Urinary bladder (tissue), 2 donors: ENCODE data around the gene ZNF398. TPM values are rescaled to one million over a fixed set of nuclear protein-coding genes. Genes with fewer than 3 reads are reported as not detected.

ENCODE experiments used
- polyA plus RNA-seq: library from polyadenylated mRNA; stranded (reverse); fragments of 200-250 nt; gene quantifications from one replicate; pipeline ENCODE4 v1.2.3, GENCODE V29; 2013
- small RNA-seq: library from RNA; depleted of rRNA; stranded (forward); fragments of <200 nt; gene quantifications from one replicate; pipeline ENCODE3, GENCODE V24; 2014
- total RNA-seq: library from RNA; depleted of rRNA; stranded (reverse); fragments of >200 nt; gene quantifications from one replicate; pipeline ENCODE4 v1.2.3, GENCODE V29; 2014
- donor health status: healthy.

The ZNF398 gene
- total and polyA plus RNA-seq, 2 donors, result 6.8 to 16.3 TPM

Small RNA genes within 50 kb of the gene (small RNA-seq; reads per million reads assigned to genes)
- not detected for gene AC004890.1
- gene RN7SL521P, result 0.41 reads per million, percentile 34 among the genes with 10 or more reads in this experiment

Other genes with a start within 250 kb of the ZNF398 start
- 92.8 TPM for gene PDIA4, start 118.9 kb upstream of the ZNF398 start, total RNA-seq
- gene PDIA4, start 118.9 kb upstream of the ZNF398 start, polyA plus RNA-seq, result 71.6 TPM
- 6.8 TPM for gene ZNF786, start 56.7 kb upstream of the ZNF398 start, total RNA-seq
- gene ZNF786, start 56.7 kb upstream of the ZNF398 start, polyA plus RNA-seq, result 5.5 TPM
- gene ZNF425, start 21.1 kb upstream of the ZNF398 start, total RNA-seq, result 4.9 TPM
- gene ZNF425, start 21.1 kb upstream of the ZNF398 start, polyA plus RNA-seq, result 2.7 TPM
- 20.8 TPM for gene ZNF282, start 48.1 kb downstream of the ZNF398 start, total RNA-seq
- gene ZNF282, start 48.1 kb downstream of the ZNF398 start, polyA plus RNA-seq, result 20.1 TPM
- gene ZNF212, start 92.2 kb downstream of the ZNF398 start, total RNA-seq, result 5.5 TPM
- 8.5 TPM for gene ZNF212, start 92.2 kb downstream of the ZNF398 start, polyA plus RNA-seq
- 7.1 TPM for gene ZNF783, start 114.7 kb downstream of the ZNF398 start, total RNA-seq
- gene ZNF783, start 114.7 kb downstream of the ZNF398 start, polyA plus RNA-seq, result 12.2 TPM